ENCODE results near the gene STOX2. TPM values are rescaled to one million over a fixed set of nuclear protein-coding genes. Genes with fewer than 3 reads are reported as not detected.

STOX2 gene
- total RNA-seq, 1 donor, result 0.36 TPM

- no peaks in the 10 kb centered on the region for H3K79me2 ChIP-seq (ENCODE audit: insufficient read depth, low read length)
- H2AFZ ChIP-seq (ENCODE audit: low read length), result no peak overlapping the region
- H3K27ac ChIP-seq (ENCODE audit: low read depth, low read length), result no peak overlapping the region
- H4K20me1 ChIP-seq (ENCODE audit: insufficient read depth, low read length), result no peaks in the 10 kb centered on the region
- no peak overlapping the region for H3K4me3 ChIP-seq (ENCODE audit: insufficient read depth, low read length)
- no peak for DNase-seq (ENCODE audit: insufficient read length, low spot score, missing footprints)
- H3K9me3 ChIP-seq (ENCODE audit: low read depth, low read length), result no peaks in the 10 kb centered on the region
- H3K4me1 ChIP-seq (ENCODE audit: insufficient read depth, low read length), result no peaks in the 10 kb centered on the region
- H3K4me2 ChIP-seq (ENCODE audit: insufficient read depth, low read length), result no peak overlapping the region
- no peak for TF ChIP-seq CTCF (IDR thresholded peaks at IDR 0.05; ENCODE audit: extremely low read depth, low read depth, low read length)
- H3K36me3 ChIP-seq (ENCODE audit: insufficient read depth, low read length), result no peaks in the 10 kb centered on the region
- H3K27me3 ChIP-seq (ENCODE audit: insufficient read depth, low read length), result no peaks in the 10 kb centered on the region
These were observed 45.0 kb upstream of the STOX2 start for GRCh38 chr4:183860119-183860518.

DNA sequence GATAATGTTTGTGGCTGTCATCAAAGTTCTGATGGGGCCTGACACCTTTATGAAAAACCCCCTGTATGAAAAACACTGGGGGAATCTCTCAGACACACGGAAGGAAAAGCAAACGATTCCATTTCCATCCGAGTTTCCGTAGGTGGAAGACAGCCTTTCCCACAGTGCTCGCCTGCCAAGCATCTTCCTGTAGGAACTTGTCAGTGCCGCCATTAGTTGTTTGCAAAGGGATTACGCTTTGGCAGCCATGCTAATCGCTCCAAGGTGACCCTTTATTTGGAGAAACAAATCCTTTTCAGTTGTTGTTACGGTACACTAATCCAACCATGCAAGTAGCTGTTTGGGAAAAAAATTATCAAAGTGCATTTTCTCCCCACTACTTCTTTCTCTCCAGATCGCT, 44.4 kb upstream of the STOX2 start:
- Histone ChIP-seq H3K4me1 (ENCODE audit: insufficient read depth, low read length) (no peaks in the 10 kb centered on the region), H3K4me3 (ENCODE audit: insufficient read depth, low read length) (no peak overlapping the region), H3K27me3 (ENCODE audit: insufficient read depth, low read length) (no peaks in the 10 kb centered on the region), H3K79me2 (ENCODE audit: insufficient read depth, low read length) (no peaks in the 10 kb centered on the region), H4K20me1 (ENCODE audit: insufficient read depth, low read length) (no peaks in the 10 kb centered on the region), H3K36me3 (ENCODE audit: insufficient read depth, low read length) (no peaks in the 10 kb centered on the region), H2AFZ (ENCODE audit: low read length) (no peak overlapping the region), H3K9me3 (ENCODE audit: low read depth, low read length) (no peaks in the 10 kb centered on the region), H3K27ac (ENCODE audit: low read depth, low read length) (no peak overlapping the region), H3K4me2 (ENCODE audit: insufficient read depth, low read length) (no peak overlapping the region)
- no peak for DNase-seq (ENCODE audit: insufficient read length, low spot score, missing footprints)
- no peak for TF ChIP-seq CTCF (IDR thresholded peaks at IDR 0.05; ENCODE audit: extremely low read depth, low read depth, low read length)

DNA sequence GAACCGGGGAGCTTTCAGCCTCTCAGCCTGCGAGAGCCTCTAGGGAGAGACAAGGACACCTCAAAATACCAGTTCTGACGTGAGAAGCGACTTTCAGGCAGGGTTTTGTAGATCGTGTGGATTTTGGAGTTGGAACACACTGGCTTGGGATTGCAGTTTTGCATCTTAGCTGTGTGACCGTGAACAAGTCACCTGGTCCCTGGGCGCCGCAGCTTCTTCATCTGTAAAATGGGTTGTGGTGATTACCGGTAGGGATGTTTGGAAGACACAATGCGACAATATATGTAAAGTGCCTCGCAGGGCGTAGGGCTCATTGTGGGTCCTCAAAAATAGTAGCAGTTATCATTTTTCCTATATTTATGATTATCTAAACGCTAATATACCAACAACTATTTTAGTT, 43.7 kb upstream of the STOX2 start:
- TF ChIP-seq CTCF (IDR thresholded peaks at IDR 0.05; ENCODE audit: extremely low read depth, low read depth, low read length), result no peak
- no peak overlapping the region for H3K4me2 ChIP-seq (ENCODE audit: insufficient read depth, low read length)
- H4K20me1 ChIP-seq (ENCODE audit: insufficient read depth, low read length), result no peaks in the 10 kb centered on the region
- no peaks in the 10 kb centered on the region for H3K36me3 ChIP-seq (ENCODE audit: insufficient read depth, low read length)
- no peak overlapping the region for H2AFZ ChIP-seq (ENCODE audit: low read length)
- no peaks in the 10 kb centered on the region for H3K4me1 ChIP-seq (ENCODE audit: insufficient read depth, low read length)
- H3K79me2 ChIP-seq (ENCODE audit: insufficient read depth, low read length), result no peaks in the 10 kb centered on the region
- no peaks in the 10 kb centered on the region for H3K27me3 ChIP-seq (ENCODE audit: insufficient read depth, low read length)
- no peak for DNase-seq (ENCODE audit: insufficient read length, low spot score, missing footprints)
- no peaks in the 10 kb centered on the region for H3K9me3 ChIP-seq (ENCODE audit: low read depth, low read length)
- no peak overlapping the region for H3K4me3 ChIP-seq (ENCODE audit: insufficient read depth, low read length)
- H3K27ac ChIP-seq (ENCODE audit: low read depth, low read length), result no peak overlapping the region

DNA sequence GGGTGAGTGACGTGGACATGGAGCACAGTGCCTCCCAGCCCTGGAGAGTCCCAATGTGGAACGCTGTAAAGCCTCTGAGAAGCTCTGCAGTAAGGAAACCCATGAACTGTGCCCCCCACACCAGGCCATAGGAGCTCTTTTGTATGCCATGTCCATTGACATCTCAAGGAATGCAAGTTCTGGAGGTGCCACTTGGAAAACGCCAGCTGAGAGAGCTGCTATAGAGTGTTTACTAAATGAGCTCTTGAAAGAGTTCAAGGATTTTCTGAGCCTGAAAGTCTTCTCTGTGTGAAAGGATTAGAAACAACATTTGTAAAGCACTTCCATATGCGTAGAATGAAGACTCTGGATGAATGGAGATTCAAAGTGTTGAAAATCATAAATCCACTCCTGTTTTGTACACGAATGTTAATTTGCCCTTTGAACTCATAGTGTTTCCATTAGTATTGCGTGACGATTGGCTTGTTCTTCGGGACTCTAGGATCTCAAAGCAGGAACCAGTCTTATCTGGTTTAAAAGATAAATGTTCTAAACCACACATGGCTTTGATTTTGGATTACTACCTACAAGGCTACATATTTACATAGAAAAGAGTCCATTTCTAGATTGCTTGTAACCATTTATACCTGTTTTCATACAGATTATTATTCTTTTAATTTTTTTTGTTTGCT, 41.8 kb upstream of the STOX2 start:
- no peak overlapping the region for H3K4me2 ChIP-seq (ENCODE audit: insufficient read depth, low read length)
- H4K20me1 ChIP-seq (ENCODE audit: insufficient read depth, low read length), result no peaks in the 10 kb centered on the region
- no peaks in the 10 kb centered on the region for H3K79me2 ChIP-seq (ENCODE audit: insufficient read depth, low read length)
- no peaks in the 10 kb centered on the region for H3K36me3 ChIP-seq (ENCODE audit: insufficient read depth, low read length)
- TF ChIP-seq CTCF (IDR thresholded peaks at IDR 0.05; ENCODE audit: extremely low read depth, low read depth, low read length), result no peak
- H2AFZ ChIP-seq (ENCODE audit: low read length), result no peak overlapping the region
- H3K27ac ChIP-seq (ENCODE audit: low read depth, low read length), result no peak overlapping the region
- H3K4me1 ChIP-seq (ENCODE audit: insufficient read depth, low read length), result no peaks in the 10 kb centered on the region
- H3K27me3 ChIP-seq (ENCODE audit: insufficient read depth, low read length), result no peaks in the 10 kb centered on the region
- H3K9me3 ChIP-seq (ENCODE audit: low read depth, low read length), result no peaks in the 10 kb centered on the region
- H3K4me3 ChIP-seq (ENCODE audit: insufficient read depth, low read length), result no peak overlapping the region
- no peak for DNase-seq (ENCODE audit: insufficient read length, low spot score, missing footprints)

All from osteoblast (primary cell).